Neuron (in vitro differentiated cells): ENCODE measurements around the gene KPNA3.
A peak's percentile ranks its signal among the peaks of the same experiment; 100 is the strongest.
"Not testable (repeated sequence)": the region's sequence is repeated elsewhere in the genome, so short reads cannot be mapped to it uniquely, and the experiment has no call there.

Experiments
- H2AFZ ChIP-seq: one replicate; pipeline ENCODE4 v1.6.1; 2013; ENCODE audit warnings: low read depth, mild to moderate bottlenecking, inconsistent platforms, low read length, moderate library complexity
- H3K27me3 ChIP-seq: one replicate; pipeline ENCODE4 v1.6.1; 2013; ENCODE audit warnings: low read length; ENCODE audit not compliant: insufficient read depth
- H3K36me3 ChIP-seq: one replicate; pipeline ENCODE4 v1.6.1; 2013; ENCODE audit warnings: low read length; ENCODE audit not compliant: insufficient read depth
- H3K4me1 ChIP-seq: one replicate; pipeline ENCODE4 v1.6.1; 2013; ENCODE audit warnings: low read length; ENCODE audit not compliant: insufficient read depth
- H3K4me3 ChIP-seq: 2 replicates; pipeline ENCODE4 v1.5.1; 2013; ENCODE audit warnings: mild to moderate bottlenecking, low read length, moderate library complexity
- H3K9me3 ChIP-seq: one replicate; pipeline ENCODE4 v1.6.1; 2013; ENCODE audit warnings: low read length

Gene KPNA3

GRCh38 chr13:49821216-49822009 lies 28.9 kb upstream of the KPNA3 start:
- Histone ChIP-seq H3K9me3 (no peaks in the 10 kb centered on the region), H3K4me3 (no peak overlapping the region), H3K36me3 (no peaks in the 10 kb centered on the region), H3K27me3 (peaks cover 3% of the 10 kb centered on the region), H2AFZ (no peak overlapping the region), H3K4me1 (no peaks in the 10 kb centered on the region)

GRCh38 chr13:49820591-49821215 lies 28.2 kb upstream of the KPNA3 start:
- peaks cover 3% of the 10 kb centered on the region for H3K27me3 ChIP-seq
- H3K9me3 ChIP-seq: no peaks in the 10 kb centered on the region
- no peak overlapping the region for H2AFZ ChIP-seq
- H3K36me3 ChIP-seq: no peaks in the 10 kb centered on the region
- H3K4me3 ChIP-seq: no peak overlapping the region
- H3K4me1 ChIP-seq: no peaks in the 10 kb centered on the region

- not testable (repeated sequence) for H3K4me1 ChIP-seq, H3K4me3 ChIP-seq, H2AFZ ChIP-seq, H3K27me3 ChIP-seq, H3K36me3 ChIP-seq, H3K9me3 ChIP-seq
Measured at GRCh38 chr13:49816047-49816446, 23.6 kb upstream of the KPNA3 start.

- H3K4me3 ChIP-seq: no peak overlapping the region
- peaks cover 6% of the 10 kb centered on the region for H3K4me1 ChIP-seq
- H2AFZ ChIP-seq: no peak overlapping the region
- H3K36me3 ChIP-seq: no peaks in the 10 kb centered on the region
- no peaks in the 10 kb centered on the region for H3K9me3 ChIP-seq
- H3K27me3 ChIP-seq: no peaks in the 10 kb centered on the region
Measured at GRCh38 chr13:49814551-49815270, 22.2 kb upstream of the KPNA3 start.

GRCh38 chr13:49812812-49813211 lies 20.3 kb upstream of the KPNA3 start:
- Histone ChIP-seq H3K9me3 (no peaks in the 10 kb centered on the region), H3K36me3 (no peaks in the 10 kb centered on the region), H3K27me3 (no peaks in the 10 kb centered on the region), H2AFZ (no peak overlapping the region), H3K4me3 (no peak overlapping the region), H3K4me1 (peaks cover 6% of the 10 kb centered on the region)

- H3K4me3 ChIP-seq: no peak overlapping the region
Measured at GRCh38 chr13:49811527-49811908, 19.0 kb upstream of the KPNA3 start.

GRCh38 chr13:49810567-49811526 lies 18.4 kb upstream of the KPNA3 start:
- peaks cover 6% of the 10 kb centered on the region for H3K4me1 ChIP-seq
- no peaks in the 10 kb centered on the region for H3K36me3 ChIP-seq
- H3K27me3 ChIP-seq: no peaks in the 10 kb centered on the region
- no peak overlapping the region for H3K4me3 ChIP-seq
- no peaks in the 10 kb centered on the region for H3K9me3 ChIP-seq
- H2AFZ ChIP-seq: no peak overlapping the region

More at GRCh38 chr13:49811527-49811908, 19.0 kb upstream of the KPNA3 start:
- H2AFZ ChIP-seq: no peak overlapping the region
- no peaks in the 10 kb centered on the region for H3K27me3 ChIP-seq
- no peaks in the 10 kb centered on the region for H3K36me3 ChIP-seq
- no peaks in the 10 kb centered on the region for H3K9me3 ChIP-seq
- H3K4me1 ChIP-seq: peaks cover 6% of the 10 kb centered on the region

- Histone ChIP-seq H3K36me3 (no peaks in the 10 kb centered on the region), H3K27me3 (no peaks in the 10 kb centered on the region), H3K4me1 (peaks cover under 1% of the 10 kb centered on the region)
Measured at GRCh38 chr13:49807681-49808080, 15.2 kb upstream of the KPNA3 start.

GRCh38 chr13:49806126-49806536 lies 13.6 kb upstream of the KPNA3 start:
- no peaks in the 10 kb centered on the region for H3K27me3 ChIP-seq
- H3K9me3 ChIP-seq: no peaks in the 10 kb centered on the region
- no peaks in the 10 kb centered on the region for H3K36me3 ChIP-seq
- H3K4me3 ChIP-seq: no peak overlapping the region
- H2AFZ ChIP-seq: no peak overlapping the region
- no peaks in the 10 kb centered on the region for H3K4me1 ChIP-seq

More at GRCh38 chr13:49807681-49808080, 15.2 kb upstream of the KPNA3 start:
- no peak overlapping the region for H2AFZ ChIP-seq
- H3K9me3 ChIP-seq: no peaks in the 10 kb centered on the region
- H3K4me3 ChIP-seq: no peak overlapping the region

GRCh38 chr13:49803047-49803446 lies 10.6 kb upstream of the KPNA3 start:
- not testable (repeated sequence) for H3K9me3 ChIP-seq, H3K36me3 ChIP-seq, H3K4me3 ChIP-seq, H3K27me3 ChIP-seq, H2AFZ ChIP-seq, H3K4me1 ChIP-seq

- Histone ChIP-seq H3K4me1 (no peaks in the 10 kb centered on the region), H3K27me3 (no peaks in the 10 kb centered on the region), H3K36me3 (no peaks in the 10 kb centered on the region), H3K4me3 (no peak overlapping the region), H3K9me3 (no peaks in the 10 kb centered on the region), H2AFZ (no peak overlapping the region)
Measured at GRCh38 chr13:49802426-49802825, 9.9 kb upstream of the KPNA3 start.

- Histone ChIP-seq H3K27me3 (no peaks in the 10 kb centered on the region), H2AFZ (peak overlapping the region; percentile 73), H3K36me3 (no peaks in the 10 kb centered on the region), H3K9me3 (no peaks in the 10 kb centered on the region), H3K4me1 (peaks cover 14% of the 10 kb centered on the region), H3K4me3 (peak overlapping the region; percentile 74)
Measured at GRCh38 chr13:49791711-49792549, 552 bp downstream of the KPNA3 start.
